Fibroblast of mammary gland (primary cell): Measurements from ENCODE around the gene ADRM1.

Experiments used
- DNase-seq: peaks from one replicate; pipeline ENCODE4 v3.0.0-alpha.2; 2010; ENCODE audit warnings: low read depth
- H3K4me3 ChIP-seq: 2 replicates; pipeline ENCODE4 v1.5.1; 2011; ENCODE audit warnings: low read depth, mild to moderate bottlenecking, low read length, moderate library complexity; ENCODE audit not compliant: control insufficient read depth
- TF ChIP-seq, protein P1 (sequence below): conservative IDR thresholded peaks from 2 replicates; pipeline ENCODE4 v1.5.1; 2011; ENCODE audit warnings: low read depth, low read length, inconsistent platforms; ENCODE audit not compliant: control insufficient read depth, insufficient read depth

The ADRM1 gene

DNA sequence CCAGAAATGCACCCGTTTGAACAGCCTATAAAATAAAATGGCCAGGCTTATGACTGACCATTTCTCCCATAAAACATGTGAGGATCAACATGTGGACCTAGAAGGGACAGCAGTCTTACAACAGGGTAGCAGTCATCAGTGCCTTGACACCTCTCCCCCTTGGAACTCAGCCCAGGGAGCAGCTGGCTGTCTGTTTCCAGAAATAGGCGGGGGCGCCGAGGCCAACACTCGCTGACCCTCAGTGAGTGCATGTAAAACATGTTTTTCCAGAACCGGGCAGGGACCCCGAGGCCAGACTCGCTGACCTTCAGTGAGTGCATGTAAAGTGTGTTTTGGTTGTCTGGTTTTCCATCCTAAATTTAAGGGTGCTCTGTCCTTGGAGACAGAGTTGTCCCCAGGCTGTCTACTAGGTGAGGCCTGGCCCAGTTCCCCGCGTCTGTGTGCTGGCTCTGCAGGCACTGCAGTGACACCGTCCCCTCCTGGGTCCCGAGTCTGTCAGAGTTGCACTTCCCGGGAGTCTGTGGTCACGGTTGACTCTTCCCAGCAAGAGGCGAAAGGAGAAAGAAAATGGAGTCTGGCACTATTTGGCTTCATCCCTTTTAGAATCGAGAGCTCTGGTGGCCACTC, 19.8 kb upstream of the ADRM1 start:
- TF ChIP-seq, protein P1, sequence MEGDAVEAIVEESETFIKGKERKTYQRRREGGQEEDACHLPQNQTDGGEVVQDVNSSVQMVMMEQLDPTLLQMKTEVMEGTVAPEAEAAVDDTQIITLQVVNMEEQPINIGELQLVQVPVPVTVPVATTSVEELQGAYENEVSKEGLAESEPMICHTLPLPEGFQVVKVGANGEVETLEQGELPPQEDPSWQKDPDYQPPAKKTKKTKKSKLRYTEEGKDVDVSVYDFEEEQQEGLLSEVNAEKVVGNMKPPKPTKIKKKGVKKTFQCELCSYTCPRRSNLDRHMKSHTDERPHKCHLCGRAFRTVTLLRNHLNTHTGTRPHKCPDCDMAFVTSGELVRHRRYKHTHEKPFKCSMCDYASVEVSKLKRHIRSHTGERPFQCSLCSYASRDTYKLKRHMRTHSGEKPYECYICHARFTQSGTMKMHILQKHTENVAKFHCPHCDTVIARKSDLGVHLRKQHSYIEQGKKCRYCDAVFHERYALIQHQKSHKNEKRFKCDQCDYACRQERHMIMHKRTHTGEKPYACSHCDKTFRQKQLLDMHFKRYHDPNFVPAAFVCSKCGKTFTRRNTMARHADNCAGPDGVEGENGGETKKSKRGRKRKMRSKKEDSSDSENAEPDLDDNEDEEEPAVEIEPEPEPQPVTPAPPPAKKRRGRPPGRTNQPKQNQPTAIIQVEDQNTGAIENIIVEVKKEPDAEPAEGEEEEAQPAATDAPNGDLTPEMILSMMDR, result no peak
- DNase-seq, result no peak
- no peak overlapping the region for H3K4me3 ChIP-seq

DNA sequence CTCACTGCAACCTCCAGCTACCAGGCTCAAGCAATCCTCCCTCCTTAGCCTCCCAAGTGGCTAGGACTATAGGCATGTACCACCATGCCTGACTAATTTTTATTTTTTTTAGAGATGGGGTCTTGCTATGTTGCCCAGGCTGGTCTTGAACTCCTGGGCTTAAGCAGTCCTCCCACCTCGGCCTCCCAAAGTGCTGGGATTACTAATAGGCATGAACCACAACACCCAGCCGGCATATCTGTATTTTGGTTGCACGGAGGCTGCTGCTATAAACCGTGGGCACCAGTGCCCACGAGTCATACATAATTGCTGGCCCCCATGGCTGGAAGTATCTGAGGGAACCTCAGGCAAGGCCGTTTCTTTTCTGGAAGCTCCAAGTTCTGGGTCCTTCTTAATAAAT, 18.3 kb upstream of the ADRM1 start:
- H3K4me3 ChIP-seq, result no peak overlapping the region
- DNase-seq, result no peak
- TF ChIP-seq, protein P1, result no peak

DNA sequence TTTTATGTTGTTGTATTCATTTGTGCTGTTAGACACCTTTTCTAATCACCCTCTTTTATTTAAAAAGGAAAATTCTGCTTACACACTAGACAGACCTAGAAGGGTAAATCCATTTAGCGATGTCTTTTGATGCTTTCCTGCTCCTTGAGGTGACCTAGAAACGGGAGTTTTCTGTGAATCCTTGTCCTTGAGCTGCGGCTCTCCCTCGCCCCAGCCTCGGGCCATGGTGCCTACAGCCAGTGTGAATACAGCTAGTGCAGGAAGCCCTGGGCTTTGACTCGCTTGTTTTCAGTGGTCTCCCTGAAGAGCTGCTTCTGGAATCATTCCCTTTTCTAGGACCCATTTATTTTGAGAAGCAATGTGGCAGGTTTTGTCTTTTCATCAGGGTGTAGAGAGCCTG, 17.6 kb upstream of the ADRM1 start:
- no peak for DNase-seq
- TF ChIP-seq, protein P1, result no peak
- no peak overlapping the region for H3K4me3 ChIP-seq

DNA sequence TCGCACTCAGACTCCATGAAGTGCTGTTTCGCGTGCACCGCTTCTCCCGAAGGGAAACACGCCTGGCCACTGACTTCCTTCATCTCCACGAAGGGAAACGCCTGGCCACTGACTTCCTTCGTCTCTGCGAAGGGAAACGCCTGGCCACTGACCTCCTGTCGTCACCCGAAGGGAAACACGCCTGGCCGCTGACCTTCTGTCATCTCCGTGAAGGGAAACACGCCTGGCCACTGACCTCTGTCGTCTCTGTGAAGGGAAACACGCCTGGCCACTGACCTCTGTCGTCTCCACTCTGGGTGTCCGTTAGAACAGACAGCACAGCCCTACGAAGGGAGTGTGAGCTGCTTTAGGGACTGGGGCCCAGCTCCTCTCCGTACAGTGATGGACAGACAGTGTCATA, 17.1 kb upstream of the ADRM1 start:
- H3K4me3 ChIP-seq, result no peak overlapping the region
- TF ChIP-seq, protein P1, result no peak
- no peak for DNase-seq

DNA sequence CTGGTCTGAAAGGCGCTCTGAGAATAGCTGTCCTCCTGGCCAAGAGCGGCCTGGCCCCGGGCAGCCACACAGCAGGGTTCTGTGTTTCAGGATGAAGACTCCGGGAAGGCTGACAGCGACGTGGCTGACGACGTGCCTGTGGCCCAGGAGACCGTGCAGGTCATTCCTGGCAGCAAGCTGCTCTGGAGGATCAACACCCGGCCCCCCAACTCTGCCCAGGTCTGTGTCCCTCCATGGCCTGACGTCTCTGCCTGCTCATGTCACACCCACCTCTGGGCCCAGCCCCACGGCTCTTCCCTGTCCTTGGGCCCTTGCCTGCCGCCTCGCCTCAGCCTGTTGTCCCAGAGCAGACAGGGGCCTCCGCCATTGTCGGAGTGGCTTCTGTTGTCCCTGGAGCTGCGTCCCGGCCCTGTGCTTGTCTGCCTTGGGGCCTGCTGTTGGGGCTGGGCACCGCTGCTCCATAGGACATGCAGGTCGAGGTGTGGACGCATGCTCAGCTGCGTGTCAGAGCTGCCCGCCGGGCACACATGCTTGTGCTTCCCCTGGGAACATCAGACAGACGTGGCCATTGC, 16.2 kb upstream of the ADRM1 start:
- DNase-seq, result no peak
- TF ChIP-seq, protein P1, result no peak
- H3K4me3 ChIP-seq, result no peak overlapping the region

DNA sequence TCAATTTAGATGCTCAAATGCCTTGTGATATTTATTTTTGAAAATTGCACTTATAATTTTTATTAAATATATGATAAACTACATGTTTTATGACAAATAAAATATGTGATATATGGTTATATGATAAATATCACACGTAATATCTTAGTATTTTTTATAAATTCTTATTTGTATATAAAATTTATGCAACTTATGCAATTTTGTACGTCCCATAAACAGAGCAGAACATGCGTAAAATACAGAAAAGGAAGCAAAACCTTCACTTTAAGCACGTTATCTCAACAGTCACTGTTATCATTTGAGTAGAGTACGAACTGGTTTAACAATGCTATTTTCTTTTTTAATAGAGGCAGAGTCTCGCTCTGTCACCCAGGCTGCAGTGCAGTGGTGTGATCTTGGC, 15.7 kb upstream of the ADRM1 start:
- no peak overlapping the region for H3K4me3 ChIP-seq
- DNase-seq, result no peak
- TF ChIP-seq, protein P1, result no peak
